IPS-NIHi7 (cell line): ENCODE results near the gene NME2.
"Not testable (repeated sequence)": the region's sequence is repeated elsewhere in the genome, so short reads cannot be mapped to it uniquely, and the experiment has no call there.

Experiments
- DNase-seq: peaks from one replicate; pipeline ENCODE4 v3.0.0; 2012; ENCODE audit warnings: mixed read lengths; ENCODE audit errors: extremely low spot score

Gene NME2

GRCh38 chr17:51153210-51154072, 12.8 kb upstream of the NME2 start, which contains the start of gene NME1:
Gene NME1, plus strand, starts transcription at chr17:51153559. Its CDS starts 2,096 bp downstream, at chr17:51155655.
- DNase-seq: peak; percentile 96

- no peak for DNase-seq
These were observed 12.0 kb upstream of the NME2 start for GRCh38 chr17:51154176-51154575.

GRCh38 chr17:51155416-51155815, 10.8 kb upstream of the NME2 start:
- no peak for DNase-seq

- DNase-seq: no peak
These were observed 6.6 kb upstream of the NME2 start for GRCh38 chr17:51159604-51160003.

- DNase-seq: no peak
These were observed 4.7 kb upstream of the NME2 start for GRCh38 chr17:51161541-51161940.

- peak; percentile 24 for DNase-seq
These were observed 1.1 kb upstream of the NME2 start for GRCh38 chr17:51164911-51165679.

- DNase-seq: peak; percentile 58
These were observed 472 bp upstream of the NME2 start for GRCh38 chr17:51165680-51166197.

GRCh38 chr17:51166987-51167931, 1.0 kb downstream of the NME2 start:
- DNase-seq: peak; percentile 87

GRCh38 chr17:51169340-51169739, 3.1 kb downstream of the NME2 start:
- DNase-seq: no peak

GRCh38 chr17:51170736-51171135, 4.5 kb downstream of the NME2 start:
- no peak for DNase-seq

GRCh38 chr17:51172030-51172429, 5.8 kb downstream of the NME2 start:
- DNase-seq: not testable (repeated sequence)

GRCh38 chr17:51180486-51180885, 14.3 kb downstream of the NME2 start:
- no peak for DNase-seq

GRCh38 chr17:51184124-51184523, 17.9 kb downstream of the NME2 start:
- no peak for DNase-seq

GRCh38 chr17:51185763-51186332, 19.6 kb downstream of the NME2 start:
- peak; percentile 13 for DNase-seq

- DNase-seq: no peak
These were observed 22.1 kb downstream of the NME2 start for GRCh38 chr17:51188271-51188833.

- DNase-seq: no peak
These were observed 23.0 kb downstream of the NME2 start for GRCh38 chr17:51189162-51189561.

GRCh38 chr17:51189628-51190027, 23.4 kb downstream of the NME2 start:
- DNase-seq: no peak

- no peak for DNase-seq
These were observed 25.7 kb downstream of the NME2 start for GRCh38 chr17:51191895-51192294.

- DNase-seq: no peak
These were observed 31.5 kb downstream of the NME2 start for GRCh38 chr17:51197754-51198153.

GRCh38 chr17:51200295-51200694, 34.1 kb downstream of the NME2 start:
- no peak for DNase-seq

GRCh38 chr17:51200846-51201245, 34.6 kb downstream of the NME2 start:
- DNase-seq: no peak
